ENCODE results near the gene SH2B3. TPM values are rescaled to one million over a fixed set of nuclear protein-coding genes. Genes with fewer than 3 reads are reported as not detected.

Gene SH2B3
- total and polyA plus RNA-seq, 2 of the 13 experiments (the other 11 are each of a cell fraction or from before 2014, with no cell fraction given): 6.8 to 6.9 TPM

DNA sequence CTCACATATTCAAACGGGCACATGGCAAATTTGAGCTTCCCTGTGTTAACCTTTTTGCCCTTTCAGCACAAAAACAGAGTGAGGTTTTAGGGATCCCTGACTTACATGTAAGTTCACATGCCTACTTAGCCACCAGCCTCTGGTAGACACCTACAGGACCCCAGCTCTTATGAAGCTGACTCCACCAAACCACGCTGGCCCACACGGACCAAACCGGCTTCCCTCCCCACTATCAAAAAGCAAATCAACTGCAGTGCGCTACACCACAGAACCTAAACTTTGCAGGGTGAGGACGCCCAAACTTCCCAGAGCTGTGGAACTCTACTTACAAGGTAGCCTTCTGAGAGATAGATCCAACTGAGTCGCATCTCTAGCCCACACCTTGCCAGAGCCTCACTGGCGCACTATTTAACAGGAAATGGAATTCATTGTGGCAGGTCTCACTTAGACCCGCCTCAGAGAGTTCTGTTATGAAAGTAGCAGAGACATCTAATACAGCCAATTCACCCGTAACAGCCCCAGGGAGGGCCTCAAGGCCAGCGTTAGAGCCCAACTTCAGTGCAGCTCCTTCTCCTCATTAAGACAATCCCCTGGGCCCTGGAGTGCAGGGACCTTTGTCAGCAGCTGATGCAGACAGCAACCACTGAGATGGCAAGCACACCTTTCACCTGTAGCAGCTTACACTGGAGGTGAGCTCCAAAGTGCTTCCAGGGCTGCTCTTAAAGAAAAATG is 49.2 kb downstream of the SH2B3 start:
- no peaks in the 10 kb centered on the region for H3K4me1 ChIP-seq (ENCODE audit: insufficient read depth, low read length)
- POLR2A ChIA-PET: no interaction called here
- TF ChIP-seq ZFX (CRISPR knock-in tag; IDR thresholded peaks at IDR 0.05; ENCODE audit: low read depth) (no peak), MAFK (conservative IDR thresholded peaks at IDR 0.05 in 1 of 2, IDR thresholded peaks at IDR 0.05 in 1 of 2; ENCODE audit: low read length in 2 of 2) (peak in 1 of 2 experiments; percentile 31; a peak in 2 of 4 replicates), ZNF251 (CRISPR knock-in tag; IDR thresholded peaks at IDR 0.05) (no peak), MATR3 (CRISPR knock-in tag; IDR thresholded peaks at IDR 0.05) (no peak), ZNF605 (CRISPR knock-in tag; IDR thresholded peaks at IDR 0.05) (no peak)
- no peak overlapping the region for H3K4me3 ChIP-seq (replicated peaks in 1 of 3; ENCODE audit: insufficient read depth in 1 of 3, low read depth in 2 of 3, low read length in 3 of 3)
- BruUV-seq (replicated peaks): no TSS peak
- 0 out of 2 replicates have a peak, but pooled peaks cover 8% of the 10 kb centered on the region for H4K20me1 ChIP-seq (ENCODE audit: insufficient read depth, low read length)
- H3K27me3 ChIP-seq (ENCODE audit: control insufficient read depth in 1 of 2, insufficient read depth in 2 of 2, low read length in 2 of 2): no peaks in the 10 kb centered on the region
- WGBS (ENCODE audit: low lambda C conversion rate): 96% methylated on average over 8 of the region's 11 CpGs
- peaks cover 38 to 79% of the 10 kb centered on the region in 2 experiments for H3K36me3 ChIP-seq (replicated peaks in 1 of 2; ENCODE audit: control insufficient read depth in 1 of 2, insufficient read depth in 2 of 2, low read length in 2 of 2)
- no peaks in the 10 kb centered on the region for H3K9me3 ChIP-seq (ENCODE audit: low read length)
- H3K27ac ChIP-seq (ENCODE audit: extremely low read length, insufficient read depth, low read length): no peak overlapping the region
- H2AFZ ChIP-seq (ENCODE audit: low read length): no peak overlapping the region
- intact Hi-C loops (cut with micrococcal nuclease; ENCODE audit: unreplicated experiment) (no loop called here), in situ Hi-C loops (cut with HindIII; ENCODE audit: extremely low pct_ligation_motif_present, low pct_unique_long_range_greater_than_20kb) (loop anchor here (5.0 kb wide), 1 partner anchor 58 kb away; no protein-coding TSS in a partner anchor)
- H3K9ac ChIP-seq (ENCODE audit: insufficient read depth, low read depth, low read length): no peak overlapping the region
- FAIRE-seq (no peak), DNase-seq (ENCODE audit: low spot score) (no peak), ATAC-seq (no peak)
- no peak overlapping the region for H3K4me2 ChIP-seq (ENCODE audit: low read depth, low read length)
- no peaks in the 10 kb centered on the region for H3K79me2 ChIP-seq (ENCODE audit: insufficient read depth, low read length)
- CTCF ChIA-PET (ENCODE audit: low intra/inter-chr PET ratio, low total read pairs): no interaction called here

GRCh38 chr12:111455448-111456320 is 50.0 kb downstream of the SH2B3 start:
- H3K4me3 ChIP-seq (replicated peaks in 1 of 3; ENCODE audit: insufficient read depth in 1 of 3, low read depth in 2 of 3, low read length in 3 of 3): no peak overlapping the region
- no peaks in the 10 kb centered on the region for H3K9me3 ChIP-seq (ENCODE audit: low read length)
- TF ChIP-seq, protein P1, sequence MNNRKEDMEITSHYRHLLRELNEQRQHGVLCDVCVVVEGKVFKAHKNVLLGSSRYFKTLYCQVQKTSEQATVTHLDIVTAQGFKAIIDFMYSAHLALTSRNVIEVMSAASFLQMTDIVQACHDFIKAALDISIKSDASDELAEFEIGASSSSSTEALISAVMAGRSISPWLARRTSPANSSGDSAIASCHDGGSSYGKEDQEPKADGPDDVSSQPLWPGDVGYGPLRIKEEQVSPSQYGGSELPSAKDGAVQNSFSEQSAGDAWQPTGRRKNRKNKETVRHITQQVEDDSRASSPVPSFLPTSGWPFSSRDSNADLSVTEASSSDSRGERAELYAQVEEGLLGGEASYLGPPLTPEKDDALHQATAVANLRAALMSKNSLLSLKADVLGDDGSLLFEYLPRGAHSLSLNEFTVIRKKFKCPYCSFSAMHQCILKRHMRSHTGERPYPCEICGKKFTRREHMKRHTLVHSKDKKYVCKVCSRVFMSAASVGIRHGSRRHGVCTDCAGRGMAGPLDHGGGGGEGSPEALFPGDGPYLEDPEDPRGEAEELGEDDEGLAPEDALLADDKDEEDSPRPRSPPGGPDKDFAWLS (CRISPR knock-in tag; IDR thresholded peaks at IDR 0.05; ENCODE audit: borderline replicate concordance): no peak
- TF ChIP-seq RBM22 (optimal IDR thresholded peaks at IDR 0.05; ENCODE audit: low read length) (peak; percentile 80), CBFB (CRISPR knock-in tag; IDR thresholded peaks at IDR 0.05) (no peak), IRF1 (CRISPR knock-in tag; IDR thresholded peaks at IDR 0.05; ENCODE audit: low read depth) (no peak)
- no peak overlapping the region for H3K27ac ChIP-seq (ENCODE audit: extremely low read length, insufficient read depth, low read length)
- H3K9ac ChIP-seq (ENCODE audit: insufficient read depth, low read depth, low read length): no peak overlapping the region
- H3K4me2 ChIP-seq (ENCODE audit: low read depth, low read length): no peak overlapping the region
- ChIA-PET POLR2A (no interaction called here), CTCF (ENCODE audit: low intra/inter-chr PET ratio, low total read pairs) (no interaction called here)
- no peaks in the 10 kb centered on the region for H3K79me2 ChIP-seq (ENCODE audit: insufficient read depth, low read length)
- ATAC-seq (no peak), DNase-seq (ENCODE audit: low spot score) (no peak), FAIRE-seq (no peak)
- H3K4me1 ChIP-seq (ENCODE audit: insufficient read depth, low read length): no peaks in the 10 kb centered on the region
- no peaks in the 10 kb centered on the region for H3K27me3 ChIP-seq (ENCODE audit: control insufficient read depth in 1 of 2, insufficient read depth in 2 of 2, low read length in 2 of 2)
- no TSS peak for BruUV-seq (replicated peaks)
- intact Hi-C loops (cut with micrococcal nuclease; ENCODE audit: unreplicated experiment) (no loop called here), in situ Hi-C loops (cut with HindIII; ENCODE audit: extremely low pct_ligation_motif_present, low pct_unique_long_range_greater_than_20kb) (no loop called here)
- peaks cover 33 to 76% of the 10 kb centered on the region in 2 experiments for H3K36me3 ChIP-seq (replicated peaks in 1 of 2; ENCODE audit: control insufficient read depth in 1 of 2, insufficient read depth in 2 of 2, low read length in 2 of 2)
- H4K20me1 ChIP-seq (ENCODE audit: insufficient read depth, low read length): 0 out of 2 replicates have a peak, but pooled peaks cover 8% of the 10 kb centered on the region
- no peak overlapping the region for H2AFZ ChIP-seq (ENCODE audit: low read length)
- 97% methylated on average over 15 of the region's 15 CpGs for WGBS (ENCODE audit: low lambda C conversion rate)

Measured in HepG2 (cell line).